AG09309 (cell line): ENCODE measurements around the gene CEP112.

Source experiments
- DNase-seq: peaks from one replicate; pipeline ENCODE4 v3.0.0-alpha.2; 2010; ENCODE audit warnings: low read depth
- H3K4me3 ChIP-seq: 2 replicates; pipeline ENCODE4 v1.5.1; 2011; ENCODE audit warnings: mild to moderate bottlenecking, low read depth, low read length, moderate library complexity; ENCODE audit not compliant: control insufficient read depth
- TF ChIP-seq, protein P1 (sequence below): IDR thresholded peaks from 2 replicates; pipeline ENCODE4 v1.5.1; 2011; ENCODE audit warnings: mild to moderate bottlenecking, low read depth, low read length, inconsistent platforms; ENCODE audit not compliant: insufficient read depth, control insufficient read depth; ENCODE audit errors: missing control alignments

CEP112 gene

DNA sequence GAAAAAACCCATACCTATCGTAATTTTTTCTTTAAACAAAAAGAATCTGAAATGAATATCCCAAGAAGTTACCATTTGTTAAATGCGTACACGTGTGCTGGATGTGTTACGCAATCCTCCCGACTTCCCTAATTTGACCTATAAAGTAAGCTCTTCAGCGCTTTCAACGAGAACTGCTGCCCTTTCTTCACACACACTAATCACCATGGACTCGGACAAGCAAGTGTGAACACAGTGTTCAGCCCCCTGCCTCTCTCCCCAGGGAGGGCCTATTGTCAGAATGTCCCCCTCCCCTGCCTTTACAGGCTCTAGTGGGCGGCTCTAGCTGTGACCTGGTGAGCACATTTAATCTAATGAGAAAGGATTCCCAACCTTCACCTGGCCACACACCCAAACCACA is 216.1 kb downstream of the CEP112 start:
- TF ChIP-seq, protein P1, sequence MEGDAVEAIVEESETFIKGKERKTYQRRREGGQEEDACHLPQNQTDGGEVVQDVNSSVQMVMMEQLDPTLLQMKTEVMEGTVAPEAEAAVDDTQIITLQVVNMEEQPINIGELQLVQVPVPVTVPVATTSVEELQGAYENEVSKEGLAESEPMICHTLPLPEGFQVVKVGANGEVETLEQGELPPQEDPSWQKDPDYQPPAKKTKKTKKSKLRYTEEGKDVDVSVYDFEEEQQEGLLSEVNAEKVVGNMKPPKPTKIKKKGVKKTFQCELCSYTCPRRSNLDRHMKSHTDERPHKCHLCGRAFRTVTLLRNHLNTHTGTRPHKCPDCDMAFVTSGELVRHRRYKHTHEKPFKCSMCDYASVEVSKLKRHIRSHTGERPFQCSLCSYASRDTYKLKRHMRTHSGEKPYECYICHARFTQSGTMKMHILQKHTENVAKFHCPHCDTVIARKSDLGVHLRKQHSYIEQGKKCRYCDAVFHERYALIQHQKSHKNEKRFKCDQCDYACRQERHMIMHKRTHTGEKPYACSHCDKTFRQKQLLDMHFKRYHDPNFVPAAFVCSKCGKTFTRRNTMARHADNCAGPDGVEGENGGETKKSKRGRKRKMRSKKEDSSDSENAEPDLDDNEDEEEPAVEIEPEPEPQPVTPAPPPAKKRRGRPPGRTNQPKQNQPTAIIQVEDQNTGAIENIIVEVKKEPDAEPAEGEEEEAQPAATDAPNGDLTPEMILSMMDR: no peak
- DNase-seq: no peak
- no peak overlapping the region for H3K4me3 ChIP-seq

DNA sequence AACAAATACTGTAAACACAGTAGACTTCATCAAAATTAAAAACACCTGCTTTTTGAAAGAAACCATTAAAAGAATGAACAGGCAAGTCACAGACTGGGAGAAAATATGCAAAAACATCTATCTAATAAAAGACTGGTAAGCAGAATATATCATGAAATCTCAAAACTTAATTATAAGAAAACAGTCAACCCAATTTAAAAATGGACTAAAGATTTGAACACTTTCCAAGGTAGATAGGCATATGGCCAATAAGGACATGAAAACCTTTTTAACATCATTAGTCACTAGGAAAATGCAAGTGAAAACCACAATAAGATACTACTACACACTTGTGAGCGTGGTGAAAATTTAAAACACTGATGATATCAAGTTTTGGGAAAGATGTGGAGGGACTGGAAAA is 218.7 kb downstream of the CEP112 start:
- TF ChIP-seq, protein P1: no peak
- DNase-seq: no peak
- H3K4me3 ChIP-seq: no peak overlapping the region

DNA sequence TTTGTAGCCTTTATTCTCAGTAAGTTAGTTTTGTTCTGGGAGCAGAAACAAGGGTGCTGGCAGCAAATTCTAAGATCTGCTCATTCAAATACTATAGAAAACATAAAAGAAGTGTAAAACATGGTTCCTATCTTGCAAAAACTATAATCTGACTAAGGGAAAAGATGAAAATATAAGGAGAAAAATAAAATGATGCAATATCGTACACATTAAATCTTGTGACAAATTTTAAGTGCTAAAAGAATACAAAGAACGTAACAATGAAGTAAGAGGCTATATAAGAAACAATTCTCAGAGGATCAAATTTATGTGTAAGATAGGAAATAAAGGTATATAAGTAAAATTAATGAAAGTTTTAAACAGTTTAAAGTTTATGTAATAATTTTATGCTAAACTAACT is 224.6 kb downstream of the CEP112 start:
- H3K4me3 ChIP-seq: no peak overlapping the region
- TF ChIP-seq, protein P1: no peak
- no peak for DNase-seq

DNA sequence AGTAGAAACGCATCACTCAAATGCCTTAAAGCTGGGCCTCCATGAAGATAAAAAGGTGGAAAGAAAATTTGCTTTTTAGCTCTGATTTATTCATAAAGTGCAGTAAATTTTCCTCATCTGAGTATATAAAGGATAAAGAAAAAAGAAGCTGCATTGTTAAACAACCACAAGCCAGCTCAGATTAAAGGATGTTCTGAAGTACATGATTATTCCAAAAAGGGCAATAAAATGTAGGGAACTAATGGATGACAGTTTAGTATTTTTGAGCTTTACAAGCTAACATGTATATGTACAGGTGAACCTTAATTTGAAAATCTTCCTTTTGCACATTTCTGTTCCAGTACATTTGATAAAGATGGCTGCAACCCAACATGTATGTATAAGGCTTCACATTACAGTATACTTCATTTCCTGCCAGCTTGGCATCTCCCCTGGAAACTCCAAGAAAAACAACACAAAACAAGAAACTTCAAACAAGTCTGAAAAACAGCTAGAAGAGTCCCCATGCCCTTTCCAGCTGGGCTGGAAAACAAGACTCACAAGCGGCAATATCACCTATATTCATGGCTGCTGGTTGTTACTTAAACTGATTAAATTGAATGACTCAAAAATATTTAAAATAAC is 225.7 kb downstream of the CEP112 start:
- DNase-seq: no peak
- TF ChIP-seq, protein P1: no peak
- no peak overlapping the region for H3K4me3 ChIP-seq

DNA sequence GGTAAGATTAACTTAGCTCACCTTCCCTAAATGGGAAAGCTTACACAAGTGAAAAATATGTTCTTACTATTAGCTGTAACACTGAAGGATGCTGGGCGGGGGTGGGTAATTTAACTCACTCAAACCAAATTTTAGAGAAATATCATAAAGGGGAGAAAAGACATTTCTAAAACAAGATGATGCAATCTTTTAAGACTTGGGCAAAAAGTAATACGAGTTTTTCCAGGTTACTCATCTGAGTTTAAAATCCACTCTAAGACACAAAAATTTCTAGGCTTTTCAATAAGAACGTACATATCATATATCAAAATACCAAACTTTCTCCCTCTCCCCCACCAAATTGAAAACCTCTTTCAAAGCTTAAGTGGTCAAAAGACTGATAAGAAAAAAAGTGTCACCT is 228.8 kb downstream of the CEP112 start:
- TF ChIP-seq, protein P1: no peak
- no peak overlapping the region for H3K4me3 ChIP-seq
- DNase-seq: no peak

DNA sequence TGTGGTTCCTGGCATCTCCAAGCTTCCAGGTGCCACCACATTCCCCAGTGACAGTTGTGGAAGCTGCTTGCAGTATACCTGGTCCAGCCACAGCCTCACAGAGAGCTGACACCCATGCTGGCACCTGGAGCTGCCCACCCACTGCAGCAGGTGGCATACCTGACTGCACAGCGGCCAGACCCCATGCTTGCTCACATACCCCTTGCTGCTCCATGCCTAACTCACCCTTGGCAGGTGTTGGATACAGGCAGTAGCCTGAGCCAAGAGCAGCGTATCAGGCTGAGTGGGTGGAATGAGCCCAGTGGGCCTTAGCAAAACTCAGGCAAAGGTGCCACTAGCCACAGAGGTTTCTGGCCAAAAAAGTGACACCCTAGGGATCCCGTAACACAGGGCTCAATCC is 232.3 kb downstream of the CEP112 start:
- no peak for DNase-seq
- H3K4me3 ChIP-seq: no peak overlapping the region
- TF ChIP-seq, protein P1: no peak

DNA sequence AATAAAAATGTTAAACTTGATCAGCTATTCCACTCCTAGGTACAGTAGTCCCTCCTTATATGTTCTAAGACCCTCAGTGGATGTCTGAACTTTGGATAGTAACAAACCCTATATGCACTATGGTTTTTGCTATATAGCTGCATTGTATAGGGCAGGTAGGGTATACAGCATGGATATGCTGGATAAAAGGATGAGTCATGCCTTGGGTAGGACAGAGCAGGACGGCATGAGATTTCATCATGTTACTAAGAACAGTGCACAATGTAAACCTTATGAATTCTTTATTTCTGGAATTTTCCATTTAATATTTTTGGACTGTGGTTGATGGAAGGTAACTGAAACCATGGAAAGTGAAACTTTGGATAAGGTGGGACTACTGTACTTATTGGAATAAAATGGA is 235.1 kb downstream of the CEP112 start:
- TF ChIP-seq, protein P1: no peak
- DNase-seq: no peak
- no peak overlapping the region for H3K4me3 ChIP-seq
